Erythroblast (primary cell): ENCODE results near the gene OLIG3.

Source experiments
- GATA1 ChIP-seq: IDR thresholded peaks from 2 replicates; pipeline ENCODE4 v1.6.1; 2011; ENCODE audit warnings: low read depth, mild to moderate bottlenecking, control low read depth, low read length, moderate library complexity
- POLR2A ChIP-seq: IDR thresholded peaks from 2 replicates; pipeline ENCODE4 v1.6.1; 2011; ENCODE audit warnings: mild to moderate bottlenecking, low read length

GRCh38 chr6:137496909-137497720 is 2.9 kb upstream of the OLIG3 start:
- no peak for TF ChIP-seq POLR2A
- TF ChIP-seq GATA1: no peak
